Caco-2 (cell line): ENCODE measurements around the gene TSPAN17. TPM values are rescaled to one million over a fixed set of nuclear protein-coding genes. Genes with fewer than 3 reads are reported as not detected.
"Not testable (repeated sequence)": the region's sequence is repeated elsewhere in the genome, so short reads cannot be mapped to it uniquely, and the experiment has no call there.

Experiments
- BruUV-seq: library from RNA; stranded (reverse); fragments of 400-500 nt; replicated peaks from 2 replicates; lab custom pipeline; 2021; lab: Mats Ljungman, UMichigan
- CTCF ChIA-PET: fragments of 300-600 bp; sonication (Branson Sonifier 250); formaldehyde crosslinking; loops from one replicate; lab custom pipeline; 2022; ENCODE audit warnings: antibody characterized with exemption; lab: Charles Lee
- POLR2A ChIA-PET: fragments of 300-600 bp; sonication (Branson Sonifier 250); formaldehyde crosslinking; loops from one replicate; lab custom pipeline; 2022; ENCODE audit warnings: antibody characterized with exemption; lab: Charles Lee
- DNase-seq, 2 experiments: peaks; one replicate each; pipeline versions ENCODE4 v3.0.0 to v3.0.0-alpha.2; 2020 to 2022
- H3K27me3 ChIP-seq: replicated peaks from 2 replicates; pipeline ENCODE4 v1.6.0; 2011; ENCODE audit warnings: low read length; ENCODE audit not compliant: control insufficient read depth, insufficient read depth
- H3K36me3 ChIP-seq: 2 replicates; pipeline ENCODE4 v1.5.1; 2011; ENCODE audit warnings: low read length; ENCODE audit not compliant: control insufficient read depth, insufficient read depth
- H3K4me1 ChIP-seq: fragments of 250-450 bp; sonication (Bioruptor Pico); 2 replicates; pipeline ENCODE4 v1.5.1; 2020; ENCODE audit warnings: mild to moderate bottlenecking
- H3K4me3 ChIP-seq: 2 replicates; pipeline ENCODE4 v1.5.1; 2011; ENCODE audit warnings: low read depth, mild to moderate bottlenecking, control low read depth, low read length
- H3K9me3 ChIP-seq: fragments of 250-450 bp; sonication (Bioruptor Pico); 2 replicates; pipeline ENCODE4 v1.5.1; 2020; ENCODE audit warnings: mild to moderate bottlenecking, moderate library complexity
- H3K27ac Mint-ChIP-seq: one replicate; pipeline ENCODE4 v1.8.0; 2022; ENCODE audit warnings: mixed read lengths; ENCODE audit not compliant: unreplicated experiment
- H3K27me3 Mint-ChIP-seq: one replicate; pipeline ENCODE4 v1.8.0; 2022; ENCODE audit warnings: mixed read lengths; ENCODE audit not compliant: insufficient read depth, unreplicated experiment
- H3K36me3 Mint-ChIP-seq: one replicate; pipeline ENCODE4 v1.8.0; 2022; ENCODE audit warnings: mild to moderate bottlenecking, mixed read lengths; ENCODE audit not compliant: insufficient read depth, unreplicated experiment
- H3K4me1 Mint-ChIP-seq: one replicate; pipeline ENCODE4 v1.8.0; 2022; ENCODE audit warnings: low read depth, mixed read lengths; ENCODE audit not compliant: unreplicated experiment
- H3K4me3 Mint-ChIP-seq: one replicate; pipeline ENCODE4 v1.8.0; 2022; ENCODE audit warnings: mild to moderate bottlenecking, moderate library complexity, mixed read lengths; ENCODE audit not compliant: unreplicated experiment
- H3K9me3 Mint-ChIP-seq: one replicate; pipeline ENCODE4 v1.8.0; 2022; ENCODE audit warnings: mixed read lengths; ENCODE audit not compliant: unreplicated experiment
- intact Hi-C: fragments of 100-400 bp; cut with micrococcal nuclease; formaldehyde crosslinking; loops from one replicate; pipeline ENCODE4 v1.10.0; 2022; ENCODE audit not compliant: unreplicated experiment
- total RNA-seq: library from RNA; stranded (reverse); gene quantifications from 2 replicates; pipeline ENCODE4 v1.2.3, GENCODE V29; 2022
- TF ChIP-seq, protein P1 (sequence below), 2 experiments: fragments of 200-600 bp in 1 of 2; IDR thresholded peaks; 1 replicate in 1 of 2; 2 replicates in 1 of 2; pipeline versions ENCODE4 v1.5.1 to v1.8.0; 2011 to 2022; ENCODE audit warnings: antibody characterized with exemption in 1 of 2, control low read depth in 1 of 2, inconsistent platforms in 1 of 2, low read depth in 1 of 2, low read length in 1 of 2, mild to moderate bottlenecking in 1 of 2, moderate library complexity in 1 of 2; ENCODE audit not compliant: insufficient read depth in 1 of 2, severe bottlenecking in 1 of 2, unreplicated experiment in 1 of 2

TSPAN17 gene
- total RNA-seq, 1 experiment from 2014 or later, result 20.5 TPM

DNA sequence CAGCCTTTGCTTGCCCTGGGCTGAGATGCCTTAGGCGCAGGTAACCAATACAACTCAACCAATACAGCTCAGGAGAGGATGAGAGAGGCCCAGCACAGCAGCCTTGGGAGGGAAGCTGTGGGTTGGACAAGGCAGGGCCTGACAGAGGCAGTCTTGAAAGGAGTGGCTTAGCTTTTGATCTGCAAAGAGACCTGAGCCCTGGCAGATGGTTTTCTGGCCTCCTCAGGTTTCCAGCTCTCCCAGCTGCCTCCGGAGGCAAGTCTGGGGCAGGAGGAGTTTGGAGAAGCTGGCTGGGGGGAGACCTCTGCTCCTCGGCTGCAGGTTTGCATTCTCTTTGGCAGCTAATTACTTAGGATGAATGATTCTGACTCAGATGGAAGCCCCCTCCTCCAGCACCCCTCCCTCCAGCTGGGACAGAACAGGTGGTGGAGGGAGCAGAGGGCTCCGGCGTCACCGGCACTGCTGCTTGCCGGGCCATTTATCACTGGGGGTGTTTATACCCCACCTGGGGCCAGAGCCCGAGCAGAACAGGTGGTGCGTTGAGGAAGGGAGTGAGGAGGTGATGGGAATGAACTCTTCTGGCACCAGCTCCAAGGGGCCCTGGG lies 50.8 kb downstream of the TSPAN17 start:
- Mint-ChIP-seq H3K4me3 (no peak overlapping the region), H3K27ac (no peak overlapping the region), H3K36me3 (peaks cover 4% of the 10 kb centered on the region), H3K4me1 (peaks cover 7% of the 10 kb centered on the region), H3K27me3 (peaks cover 9% of the 10 kb centered on the region), H3K9me3 (no peaks in the 10 kb centered on the region)
- POLR2A ChIA-PET, result no interaction called here
- H3K9me3 ChIP-seq, result no peaks in the 10 kb centered on the region
- DNase-seq, result no peak
- no peaks in the 10 kb centered on the region; the same call in 1 of the 2 replicates for H3K27me3 ChIP-seq
- TF ChIP-seq, protein P1, sequence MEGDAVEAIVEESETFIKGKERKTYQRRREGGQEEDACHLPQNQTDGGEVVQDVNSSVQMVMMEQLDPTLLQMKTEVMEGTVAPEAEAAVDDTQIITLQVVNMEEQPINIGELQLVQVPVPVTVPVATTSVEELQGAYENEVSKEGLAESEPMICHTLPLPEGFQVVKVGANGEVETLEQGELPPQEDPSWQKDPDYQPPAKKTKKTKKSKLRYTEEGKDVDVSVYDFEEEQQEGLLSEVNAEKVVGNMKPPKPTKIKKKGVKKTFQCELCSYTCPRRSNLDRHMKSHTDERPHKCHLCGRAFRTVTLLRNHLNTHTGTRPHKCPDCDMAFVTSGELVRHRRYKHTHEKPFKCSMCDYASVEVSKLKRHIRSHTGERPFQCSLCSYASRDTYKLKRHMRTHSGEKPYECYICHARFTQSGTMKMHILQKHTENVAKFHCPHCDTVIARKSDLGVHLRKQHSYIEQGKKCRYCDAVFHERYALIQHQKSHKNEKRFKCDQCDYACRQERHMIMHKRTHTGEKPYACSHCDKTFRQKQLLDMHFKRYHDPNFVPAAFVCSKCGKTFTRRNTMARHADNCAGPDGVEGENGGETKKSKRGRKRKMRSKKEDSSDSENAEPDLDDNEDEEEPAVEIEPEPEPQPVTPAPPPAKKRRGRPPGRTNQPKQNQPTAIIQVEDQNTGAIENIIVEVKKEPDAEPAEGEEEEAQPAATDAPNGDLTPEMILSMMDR (IDR thresholded peaks at IDR 0.05; ENCODE audit: insufficient read depth in 1 of 2, low read depth in 1 of 2, low read length in 1 of 2, severe bottlenecking in 1 of 2, unreplicated experiment in 1 of 2), result no peak
- H3K36me3 ChIP-seq, result no peaks in the 10 kb centered on the region
- CTCF ChIA-PET, result interaction anchor here (0.6 to 2.8 kb wide), 2 partner anchors 37 to 73 kb away, joined by 4 to 9 read pairs; no protein-coding TSS in a partner anchor
- no peak overlapping the region for H3K4me3 ChIP-seq
- intact Hi-C loops, result no loop called here
- no TSS peak for BruUV-seq
- 0 out of 2 replicates have a peak, but pooled peaks cover 3% of the 10 kb centered on the region for H3K4me1 ChIP-seq

DNA sequence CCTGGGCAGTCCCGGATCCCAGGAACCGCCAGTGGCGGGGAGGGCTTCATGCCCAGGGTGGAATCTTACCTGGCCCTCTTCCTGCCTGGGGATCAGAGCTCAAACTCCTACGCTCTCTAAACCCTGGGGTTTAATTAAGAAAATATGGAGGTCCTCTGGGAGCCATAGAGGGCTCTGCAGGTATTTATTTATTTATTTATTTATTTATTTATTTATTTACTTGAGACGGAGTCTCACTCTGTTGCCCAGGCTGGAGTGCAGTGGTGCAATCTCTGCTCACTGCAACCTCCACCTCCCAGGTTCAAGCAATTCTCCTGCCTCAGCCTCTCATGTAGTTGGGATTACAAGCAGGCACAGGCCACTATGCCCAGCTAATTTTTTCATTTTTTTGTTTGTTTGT lies 52.2 kb downstream of the TSPAN17 start:
- H3K4me1 Mint-ChIP-seq, H3K36me3 Mint-ChIP-seq: not testable (repeated sequence)
- CTCF ChIA-PET, result interaction anchor here (2.8 kb wide), 1 partner anchor 39 kb away, joined by 9 read pairs; no protein-coding TSS in a partner anchor

DNA sequence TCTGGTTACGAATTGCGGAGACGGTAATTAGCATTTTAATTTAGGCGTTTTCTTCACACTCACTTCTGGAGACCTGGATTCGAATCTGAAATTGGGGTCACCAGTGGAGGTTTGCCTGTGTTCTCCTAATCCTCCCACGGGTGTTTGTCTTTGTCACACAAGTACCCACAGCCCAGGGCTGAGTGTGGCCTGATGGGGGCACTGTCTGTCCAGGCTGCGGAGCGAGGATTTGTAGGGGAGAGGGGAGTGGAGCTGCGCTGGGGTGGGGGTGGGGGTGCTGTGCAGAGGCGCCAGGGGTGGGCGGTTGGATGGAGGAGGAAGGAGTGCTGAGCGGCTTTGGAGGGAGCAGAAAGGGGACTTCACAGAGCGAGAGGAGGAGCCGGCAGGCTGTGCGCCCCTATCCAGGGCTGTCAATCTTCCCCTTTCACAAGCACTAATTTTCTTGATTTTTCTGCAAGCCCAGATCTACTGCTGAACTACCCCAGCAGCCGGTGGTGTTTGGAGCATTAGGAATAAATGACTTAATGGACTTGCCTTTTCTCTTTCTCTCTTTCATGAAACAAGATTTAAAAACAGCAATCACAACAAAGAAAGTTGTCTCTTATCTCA lies 53.1 kb downstream of the TSPAN17 start:
- Histone ChIP-seq H3K9me3 (no peaks in the 10 kb centered on the region), H3K36me3 (no peaks in the 10 kb centered on the region), H3K4me3 (no peak overlapping the region), H3K4me1 (no peaks in the 10 kb centered on the region), H3K27me3 (no peaks in the 10 kb centered on the region; the same call in 1 of the 2 replicates)
- TF ChIP-seq, protein P1 (IDR thresholded peaks at IDR 0.05; ENCODE audit: insufficient read depth in 1 of 2, low read depth in 1 of 2, low read length in 1 of 2, severe bottlenecking in 1 of 2, unreplicated experiment in 1 of 2), result peak in 1 of 2 experiments; percentile 10
- no peak for DNase-seq
- intact Hi-C loops, result no loop called here
- Mint-ChIP-seq H3K9me3 (no peaks in the 10 kb centered on the region), H3K27ac (no peak overlapping the region), H3K4me1 (no peaks in the 10 kb centered on the region), H3K4me3 (no peak overlapping the region), H3K27me3 (peaks cover 14% of the 10 kb centered on the region), H3K36me3 (peaks cover 4% of the 10 kb centered on the region)
- ChIA-PET POLR2A (no interaction called here), CTCF (interaction anchor here (1.3 kb wide), 1 partner anchor 39 kb away, joined by 3 read pairs; no protein-coding TSS in a partner anchor)
- no TSS peak for BruUV-seq

More for the DNA sequence above, 52.2 kb downstream of the TSPAN17 start:
- DNase-seq, POLR2A ChIA-PET, H3K27ac Mint-ChIP-seq, H3K4me1 ChIP-seq, H3K4me3 Mint-ChIP-seq, H3K9me3 Mint-ChIP-seq, intact Hi-C loops, H3K4me3 ChIP-seq, H3K27me3 ChIP-seq, BruUV-seq, H3K36me3 ChIP-seq, H3K9me3 ChIP-seq: not testable (repeated sequence)
- H3K27me3 Mint-ChIP-seq, result peaks cover 10% of the 10 kb centered on the region
